ENCODE measurements around the gene EFS.

DNA sequence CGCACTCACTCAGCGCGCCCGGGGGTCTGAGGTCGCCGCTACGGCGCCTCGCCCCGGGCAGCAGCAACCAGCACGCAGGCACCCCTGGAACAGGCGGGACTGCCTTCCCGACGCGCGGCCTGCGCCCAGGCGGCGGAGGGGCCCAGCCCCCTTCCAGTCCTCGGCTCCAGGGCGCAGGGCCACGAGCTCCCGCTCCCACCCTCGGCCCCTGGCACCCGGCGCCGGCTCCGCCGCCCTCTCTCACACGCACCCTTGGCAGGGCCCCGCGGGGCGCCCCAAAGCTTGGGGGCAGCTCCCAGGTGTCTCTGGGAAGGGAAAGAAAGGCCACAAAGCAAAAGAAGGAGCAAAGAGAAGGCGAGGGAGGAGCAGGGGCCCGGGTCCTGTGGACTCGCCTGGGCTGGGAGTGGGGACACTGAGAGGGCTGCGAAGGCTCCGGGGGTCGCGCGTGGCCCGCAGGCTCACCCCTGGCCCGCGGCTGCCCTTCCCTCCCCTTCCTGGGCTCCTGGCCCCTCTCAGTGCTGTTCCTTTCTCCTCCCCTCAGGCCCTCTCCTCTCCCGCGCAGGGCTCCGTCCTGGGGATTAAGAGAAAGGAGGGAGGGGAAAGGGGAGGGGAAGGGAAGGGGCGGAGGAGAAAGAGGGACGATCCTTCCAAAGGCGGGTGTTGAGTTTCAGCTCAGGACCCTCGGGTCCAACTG is 907 bp upstream of the EFS start:
- TF ChIP-seq, protein P1, sequence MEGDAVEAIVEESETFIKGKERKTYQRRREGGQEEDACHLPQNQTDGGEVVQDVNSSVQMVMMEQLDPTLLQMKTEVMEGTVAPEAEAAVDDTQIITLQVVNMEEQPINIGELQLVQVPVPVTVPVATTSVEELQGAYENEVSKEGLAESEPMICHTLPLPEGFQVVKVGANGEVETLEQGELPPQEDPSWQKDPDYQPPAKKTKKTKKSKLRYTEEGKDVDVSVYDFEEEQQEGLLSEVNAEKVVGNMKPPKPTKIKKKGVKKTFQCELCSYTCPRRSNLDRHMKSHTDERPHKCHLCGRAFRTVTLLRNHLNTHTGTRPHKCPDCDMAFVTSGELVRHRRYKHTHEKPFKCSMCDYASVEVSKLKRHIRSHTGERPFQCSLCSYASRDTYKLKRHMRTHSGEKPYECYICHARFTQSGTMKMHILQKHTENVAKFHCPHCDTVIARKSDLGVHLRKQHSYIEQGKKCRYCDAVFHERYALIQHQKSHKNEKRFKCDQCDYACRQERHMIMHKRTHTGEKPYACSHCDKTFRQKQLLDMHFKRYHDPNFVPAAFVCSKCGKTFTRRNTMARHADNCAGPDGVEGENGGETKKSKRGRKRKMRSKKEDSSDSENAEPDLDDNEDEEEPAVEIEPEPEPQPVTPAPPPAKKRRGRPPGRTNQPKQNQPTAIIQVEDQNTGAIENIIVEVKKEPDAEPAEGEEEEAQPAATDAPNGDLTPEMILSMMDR (IDR thresholded peaks at IDR 0.05; ENCODE audit: control extremely low read depth in 1 of 3, insufficient read depth in 1 of 3, low read depth in 1 of 3, low read length in 3 of 3) = no peak
- TF ChIP-seq, protein P2, sequence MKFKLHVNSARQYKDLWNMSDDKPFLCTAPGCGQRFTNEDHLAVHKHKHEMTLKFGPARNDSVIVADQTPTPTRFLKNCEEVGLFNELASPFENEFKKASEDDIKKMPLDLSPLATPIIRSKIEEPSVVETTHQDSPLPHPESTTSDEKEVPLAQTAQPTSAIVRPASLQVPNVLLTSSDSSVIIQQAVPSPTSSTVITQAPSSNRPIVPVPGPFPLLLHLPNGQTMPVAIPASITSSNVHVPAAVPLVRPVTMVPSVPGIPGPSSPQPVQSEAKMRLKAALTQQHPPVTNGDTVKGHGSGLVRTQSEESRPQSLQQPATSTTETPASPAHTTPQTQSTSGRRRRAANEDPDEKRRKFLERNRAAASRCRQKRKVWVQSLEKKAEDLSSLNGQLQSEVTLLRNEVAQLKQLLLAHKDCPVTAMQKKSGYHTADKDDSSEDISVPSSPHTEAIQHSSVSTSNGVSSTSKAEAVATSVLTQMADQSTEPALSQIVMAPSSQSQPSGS (IDR thresholded peaks at IDR 0.05; ENCODE audit: low read length) = no peak
- no peak for TF ChIP-seq GTF2F1 (IDR thresholded peaks at IDR 0.05; ENCODE audit: borderline replicate concordance, low read depth, low read length)
- peak; percentile 59; the same call in 1 of the 2 replicates for TF ChIP-seq POLR2AphosphoS5 (IDR thresholded peaks at IDR 0.05; ENCODE audit: low read depth, low read length)
- TF ChIP-seq JUND (IDR thresholded peaks at IDR 0.05; ENCODE audit: low read length) = no peak
- TF ChIP-seq RNF2 (IDR thresholded peaks at IDR 0.05; ENCODE audit: borderline replicate concordance, low read depth, low read length, missing control alignments, poor library complexity, severe bottlenecking) = no peak
- TF ChIP-seq SP1 (IDR thresholded peaks at IDR 0.05; ENCODE audit: low read depth, low read length) = no peak
- no peak for TF ChIP-seq NRF1 (IDR thresholded peaks at IDR 0.05; ENCODE audit: low read depth, low read length)
- peak in 1 of 2 experiments; percentile 87; a peak in 2 of 3 replicates for TF ChIP-seq POLR2A (IDR thresholded peaks at IDR 0.05; ENCODE audit: control extremely low read depth in 1 of 2, low read depth in 2 of 2, low read length in 2 of 2)
- TF ChIP-seq HDAC6 (IDR thresholded peaks at IDR 0.05; ENCODE audit: low read depth, low read length) = no peak
- 0 out of 4 replicates have a peak, but pooled peaks of 1 of the 2 experiments have one; percentile 9 for TF ChIP-seq HDAC2 (IDR thresholded peaks at IDR 0.05; ENCODE audit: borderline replicate concordance in 1 of 2, low read depth in 2 of 2, low read length in 2 of 2)
- TF ChIP-seq FOSL1 (IDR thresholded peaks at IDR 0.05; ENCODE audit: insufficient read depth, low read depth, low read length) = no peak
- TF ChIP-seq, protein P3, sequence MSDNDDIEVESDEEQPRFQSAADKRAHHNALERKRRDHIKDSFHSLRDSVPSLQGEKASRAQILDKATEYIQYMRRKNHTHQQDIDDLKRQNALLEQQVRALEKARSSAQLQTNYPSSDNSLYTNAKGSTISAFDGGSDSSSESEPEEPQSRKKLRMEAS (IDR thresholded peaks at IDR 0.05) = peak; percentile 71
